Measurements from ENCODE around the gene EXOSC6.

Gene EXOSC6

DNA sequence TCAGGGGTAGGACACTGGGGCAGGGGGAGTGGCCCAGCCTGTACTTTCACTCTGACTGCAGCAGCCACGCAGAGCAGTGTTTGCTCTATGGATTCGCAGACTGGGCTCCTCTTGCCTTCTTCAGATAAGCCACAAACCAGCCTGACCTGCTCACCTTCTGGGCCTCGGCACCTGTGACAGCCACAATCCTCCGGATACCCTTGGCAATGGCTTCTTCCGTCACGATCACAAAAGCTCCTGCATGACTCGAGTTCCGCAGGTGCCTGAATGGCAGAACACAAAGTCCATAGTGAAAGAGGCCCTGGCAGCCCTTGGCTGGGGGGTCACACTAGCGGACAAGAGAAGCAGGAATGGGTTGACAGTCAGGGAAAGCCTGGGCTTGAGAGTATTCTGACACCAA lies 3.8 kb upstream of the EXOSC6 start:
- Histone ChIP-seq H4K91ac (ENCODE audit: low read length) (no peak overlapping the region), H3K14ac (ENCODE audit: low read length in 2 of 2) (no peak overlapping the region), H2BK5ac (ENCODE audit: low read depth, low read length, poor library complexity, severe bottlenecking) (no peak overlapping the region), H3K23ac (ENCODE audit: low read length in 2 of 2) (no peak overlapping the region), H2BK15ac (ENCODE audit: low read depth, poor library complexity, severe bottlenecking) (no peak overlapping the region), H3K4me1 (ENCODE audit: control insufficient read depth, insufficient read depth, low read depth, low read length) (peaks cover 12% of the 10 kb centered on the region), H3K27ac (ENCODE audit: low read length, poor library complexity, severe bottlenecking) (no peak overlapping the region), H3K36me3 (ENCODE audit: control insufficient read depth in 1 of 2, insufficient read depth in 2 of 2, low read depth in 1 of 2, low read length in 2 of 2) (peaks cover 75 to 89% of the 10 kb centered on the region in 2 experiments), H3K4me3 (ENCODE audit: insufficient read depth in 1 of 2, low read depth in 1 of 2, low read length in 2 of 2) (no peak overlapping the region), H4K8ac (ENCODE audit: low read length) (no peak overlapping the region), H3K79me1 (replicated peaks; ENCODE audit: low read length, poor library complexity, severe bottlenecking) (peaks cover 21% of the 10 kb centered on the region), H3K9me3 (ENCODE audit: control insufficient read depth, low read length) (no peaks in the 10 kb centered on the region), H2BK120ac (ENCODE audit: low read depth, low read length) (no peak overlapping the region), H2AFZ (ENCODE audit: low read depth, low read length) (no peak overlapping the region), H3K27me3 (ENCODE audit: control insufficient read depth in 1 of 2, insufficient read depth in 1 of 2, low read length in 2 of 2) (no peaks in the 10 kb centered on the region), H3K4me2 (ENCODE audit: low read length, poor library complexity, severe bottlenecking) (no peak overlapping the region), H2AK5ac (ENCODE audit: low read length, severe bottlenecking) (no peak overlapping the region), H3K18ac (ENCODE audit: low read depth in 1 of 2, low read length in 2 of 2) (no peak overlapping the region), H3K4ac (ENCODE audit: low read depth in 1 of 2, low read length in 2 of 2) (no peak overlapping the region), H3K9ac (ENCODE audit: low read length) (no peak overlapping the region), H2BK12ac (ENCODE audit: low read length in 2 of 2) (no peak overlapping the region)
- no peak for DNase-seq
- whole genome bisulfite sequencing: over 99% methylated on average over 9 of the region's 9 CpGs

- Histone ChIP-seq H3K23ac (ENCODE audit: low read length in 2 of 2) (no peak overlapping the region), H3K18ac (ENCODE audit: low read depth in 1 of 2, low read length in 2 of 2) (no peak overlapping the region), H3K4ac (ENCODE audit: low read depth in 1 of 2, low read length in 2 of 2) (no peak overlapping the region), H3K9me3 (ENCODE audit: control insufficient read depth, low read length) (no peaks in the 10 kb centered on the region), H2BK15ac (ENCODE audit: low read depth, poor library complexity, severe bottlenecking) (peak overlapping the region; percentile 12), H2BK120ac (ENCODE audit: low read depth, low read length) (no peak overlapping the region), H2AFZ (ENCODE audit: low read depth, low read length) (no peak overlapping the region), H3K4me3 (ENCODE audit: insufficient read depth in 1 of 2, low read depth in 1 of 2, low read length in 2 of 2) (no peak overlapping the region), H3K27ac (ENCODE audit: low read length, poor library complexity, severe bottlenecking) (peak overlapping the region; percentile 33), H4K91ac (ENCODE audit: low read length) (no peak overlapping the region), H3K4me1 (ENCODE audit: control insufficient read depth, insufficient read depth, low read depth, low read length) (peaks cover 13% of the 10 kb centered on the region), H3K4me2 (ENCODE audit: low read length, poor library complexity, severe bottlenecking) (no peak overlapping the region), H3K36me3 (ENCODE audit: control insufficient read depth in 1 of 2, insufficient read depth in 2 of 2, low read depth in 1 of 2, low read length in 2 of 2) (peaks cover 69 to 83% of the 10 kb centered on the region in 2 experiments), H3K14ac (ENCODE audit: low read length in 2 of 2) (no peak overlapping the region), H3K79me1 (replicated peaks; ENCODE audit: low read length, poor library complexity, severe bottlenecking) (peaks cover 18% of the 10 kb centered on the region), H3K27me3 (ENCODE audit: control insufficient read depth in 1 of 2, insufficient read depth in 1 of 2, low read length in 2 of 2) (no peaks in the 10 kb centered on the region), H4K8ac (ENCODE audit: low read length) (no peak overlapping the region), H3K9ac (ENCODE audit: low read length) (no peak overlapping the region), H2BK5ac (ENCODE audit: low read depth, low read length, poor library complexity, severe bottlenecking) (no peak overlapping the region), H2BK12ac (ENCODE audit: low read length in 2 of 2) (no peak overlapping the region), H2AK5ac (ENCODE audit: low read length, severe bottlenecking) (no peak overlapping the region)
- DNase-seq: no peak
- 98% methylated on average over 10 of the region's 12 CpGs for WGBS
Observed at GRCh38 chr16:70254965-70255286, 3.2 kb upstream of the EXOSC6 start.

- no peak overlapping the region for H2BK120ac ChIP-seq (ENCODE audit: low read depth, low read length)
- no peaks in the 10 kb centered on the region for H3K9me3 ChIP-seq (ENCODE audit: control insufficient read depth, low read length)
- H4K91ac ChIP-seq (ENCODE audit: low read length): no peak overlapping the region
- no peak overlapping the region for H2BK15ac ChIP-seq (ENCODE audit: low read depth, poor library complexity, severe bottlenecking)
- no peak overlapping the region for H3K4ac ChIP-seq (ENCODE audit: low read depth in 1 of 2, low read length in 2 of 2)
- no peak overlapping the region for H3K4me2 ChIP-seq (ENCODE audit: low read length, poor library complexity, severe bottlenecking)
- H2AFZ ChIP-seq (ENCODE audit: low read depth, low read length): no peak overlapping the region
- H3K4me1 ChIP-seq (ENCODE audit: control insufficient read depth, insufficient read depth, low read depth, low read length): peaks cover 13% of the 10 kb centered on the region
- H4K8ac ChIP-seq (ENCODE audit: low read length): no peak overlapping the region
- H3K23ac ChIP-seq (ENCODE audit: low read length in 2 of 2): no peak overlapping the region
- peaks cover 65 to 78% of the 10 kb centered on the region in 2 experiments for H3K36me3 ChIP-seq (ENCODE audit: control insufficient read depth in 1 of 2, insufficient read depth in 2 of 2, low read depth in 1 of 2, low read length in 2 of 2)
- no peak overlapping the region for H2BK5ac ChIP-seq (ENCODE audit: low read depth, low read length, poor library complexity, severe bottlenecking)
- H2AK5ac ChIP-seq (ENCODE audit: low read length, severe bottlenecking): peak overlapping the region; percentile 33
- H3K9ac ChIP-seq (ENCODE audit: low read length): no peak overlapping the region
- 96% methylated on average over 9 of the region's 9 CpGs for WGBS
- H3K4me3 ChIP-seq (ENCODE audit: insufficient read depth in 1 of 2, low read depth in 1 of 2, low read length in 2 of 2): no peak overlapping the region
- H3K14ac ChIP-seq (ENCODE audit: low read length in 2 of 2): no peak overlapping the region
- peaks cover 18% of the 10 kb centered on the region for H3K79me1 ChIP-seq (replicated peaks; ENCODE audit: low read length, poor library complexity, severe bottlenecking)
- H3K27me3 ChIP-seq (ENCODE audit: control insufficient read depth in 1 of 2, insufficient read depth in 1 of 2, low read length in 2 of 2): no peaks in the 10 kb centered on the region
- H3K27ac ChIP-seq (ENCODE audit: low read length, poor library complexity, severe bottlenecking): peak overlapping the region; percentile 33
- no peak for DNase-seq
- H3K18ac ChIP-seq (ENCODE audit: low read depth in 1 of 2, low read length in 2 of 2): no peak overlapping the region
- no peak overlapping the region for H2BK12ac ChIP-seq (ENCODE audit: low read length in 2 of 2)
Observed at GRCh38 chr16:70254180-70254964, 2.6 kb upstream of the EXOSC6 start.

DNA sequence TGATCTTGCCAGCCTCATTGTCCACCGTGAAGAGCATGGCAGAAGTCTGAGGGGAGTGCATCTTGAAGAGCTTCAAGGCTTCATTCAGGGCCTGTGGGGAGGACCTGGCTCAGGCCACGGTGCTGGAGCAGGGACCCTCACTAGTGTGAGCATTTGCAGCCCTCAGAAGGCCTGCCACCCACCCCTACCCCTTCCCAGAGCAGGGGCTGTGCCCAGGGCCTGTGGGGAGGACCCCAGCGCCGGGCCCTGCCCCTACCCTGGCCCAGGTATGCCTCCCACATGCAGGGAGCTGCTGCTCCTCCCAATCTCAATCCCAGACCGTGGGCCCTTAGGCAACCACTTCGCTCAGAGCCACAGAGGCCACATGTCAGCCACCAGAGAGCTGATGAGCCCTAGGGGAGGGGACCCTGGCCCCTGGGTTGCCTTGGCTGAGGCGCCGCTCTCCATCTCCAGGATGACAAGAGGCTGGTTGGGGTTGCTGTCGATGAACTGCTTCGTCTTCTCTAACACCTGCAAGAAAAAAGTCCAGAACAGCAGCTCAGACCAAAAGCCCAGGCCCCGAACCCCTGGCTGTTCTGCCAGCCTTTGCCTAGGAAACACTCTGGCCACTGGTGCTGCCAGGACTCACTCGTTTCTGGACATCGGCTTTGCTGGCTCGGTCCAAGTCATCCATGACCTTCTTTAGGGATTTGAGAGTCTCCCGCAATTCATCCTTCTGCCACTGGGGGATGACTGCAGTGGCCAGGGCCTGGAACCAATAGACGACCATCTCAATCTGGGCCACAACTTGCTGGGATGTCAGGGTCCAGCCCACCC lies 1.8 kb upstream of the EXOSC6 start:
- Histone ChIP-seq H3K18ac (ENCODE audit: low read depth in 1 of 2, low read length in 2 of 2) (no peak overlapping the region), H3K9ac (ENCODE audit: low read length) (no peak overlapping the region), H3K4me3 (ENCODE audit: insufficient read depth in 1 of 2, low read depth in 1 of 2, low read length in 2 of 2) (no peak overlapping the region), H2BK12ac (ENCODE audit: low read length in 2 of 2) (no peak overlapping the region), H3K27ac (ENCODE audit: low read length, poor library complexity, severe bottlenecking) (no peak overlapping the region), H3K4me2 (ENCODE audit: low read length, poor library complexity, severe bottlenecking) (no peak overlapping the region), H2BK120ac (ENCODE audit: low read depth, low read length) (no peak overlapping the region), H3K23ac (ENCODE audit: low read length in 2 of 2) (no peak overlapping the region), H3K9me3 (ENCODE audit: control insufficient read depth, low read length) (no peaks in the 10 kb centered on the region), H3K27me3 (ENCODE audit: control insufficient read depth in 1 of 2, insufficient read depth in 1 of 2, low read length in 2 of 2) (no peaks in the 10 kb centered on the region), H3K14ac (ENCODE audit: low read length in 2 of 2) (no peak overlapping the region), H3K36me3 (ENCODE audit: control insufficient read depth in 1 of 2, insufficient read depth in 2 of 2, low read depth in 1 of 2, low read length in 2 of 2) (peaks cover 57 to 70% of the 10 kb centered on the region in 2 experiments), H4K91ac (ENCODE audit: low read length) (no peak overlapping the region), H2AFZ (ENCODE audit: low read depth, low read length) (no peak overlapping the region), H4K8ac (ENCODE audit: low read length) (no peak overlapping the region), H3K79me1 (replicated peaks; ENCODE audit: low read length, poor library complexity, severe bottlenecking) (peaks cover 18% of the 10 kb centered on the region), H2BK5ac (ENCODE audit: low read depth, low read length, poor library complexity, severe bottlenecking) (no peak overlapping the region), H3K4ac (ENCODE audit: low read depth in 1 of 2, low read length in 2 of 2) (no peak overlapping the region), H2AK5ac (ENCODE audit: low read length, severe bottlenecking) (no peak overlapping the region), H3K4me1 (ENCODE audit: control insufficient read depth, insufficient read depth, low read depth, low read length) (peaks cover 13% of the 10 kb centered on the region), H2BK15ac (ENCODE audit: low read depth, poor library complexity, severe bottlenecking) (no peak overlapping the region)
- peak; percentile 72 for DNase-seq
- 88% methylated on average over 16 of the region's 16 CpGs for WGBS
